NOMO-1 (cell line): ENCODE results near the gene OSBPL6.

Experiments used
- DNase-seq, 2 experiments: peaks; one replicate each; lab custom pipeline; 2025; ENCODE audit not compliant: unreplicated experiment in 2 of 2; lab: John Stamatoyannopoulos, UW

Gene OSBPL6

GRCh38 chr2:178269438-178270224, 75.3 kb downstream of the OSBPL6 start:
- DNase-seq: no peak

GRCh38 chr2:178270338-178270737, 76.0 kb downstream of the OSBPL6 start:
- no peak for DNase-seq

GRCh38 chr2:178271094-178271493, 76.8 kb downstream of the OSBPL6 start:
- DNase-seq: no peak

GRCh38 chr2:178271629-178272333, 77.5 kb downstream of the OSBPL6 start:
- no peak for DNase-seq

GRCh38 chr2:178273787-178274360, 79.6 kb downstream of the OSBPL6 start:
- DNase-seq: no peak

- DNase-seq: peak; percentile 28 to 51
These were observed 81.3 kb downstream of the OSBPL6 start for GRCh38 chr2:178275600-178275999.

GRCh38 chr2:178277741-178278197, 83.5 kb downstream of the OSBPL6 start:
- DNase-seq: no peak

GRCh38 chr2:178279142-178279541, 84.8 kb downstream of the OSBPL6 start:
- DNase-seq: no peak

- DNase-seq: no peak
These were observed 85.3 kb downstream of the OSBPL6 start for GRCh38 chr2:178279636-178280035.

GRCh38 chr2:178280244-178280852, 86.0 kb downstream of the OSBPL6 start:
- DNase-seq: peak in 1 of 2 experiments; percentile 29

- no peak for DNase-seq
These were observed 87.9 kb downstream of the OSBPL6 start for GRCh38 chr2:178282075-178282815.

GRCh38 chr2:178283341-178283918, 89.1 kb downstream of the OSBPL6 start:
- no peak for DNase-seq

- no peak for DNase-seq
These were observed 90.4 kb downstream of the OSBPL6 start for GRCh38 chr2:178284613-178285286.

GRCh38 chr2:178285287-178285615, 90.9 kb downstream of the OSBPL6 start:
- DNase-seq: no peak

- no peak for DNase-seq
These were observed 92.3 kb downstream of the OSBPL6 start for GRCh38 chr2:178286636-178287035.

- no peak for DNase-seq
These were observed 93.5 kb downstream of the OSBPL6 start for GRCh38 chr2:178287652-178288344.

- no peak for DNase-seq
These were observed 97.4 kb downstream of the OSBPL6 start for GRCh38 chr2:178291703-178292102.

- no peak for DNase-seq
These were observed 98.3 kb downstream of the OSBPL6 start for GRCh38 chr2:178292586-178292985.

GRCh38 chr2:178295115-178295514, 100.8 kb downstream of the OSBPL6 start:
- no peak for DNase-seq
